HG03378 (cell line): ENCODE data around the gene HOXD9.

Experiments used
- ATAC-seq: cut with Tn5 transposase; IDR thresholded peaks from one replicate; pipeline ENCODE4 v1.9.1; 2021; ENCODE audit warnings: mild to moderate bottlenecking, moderate library complexity; ENCODE audit not compliant: unreplicated experiment

HOXD9 gene

GRCh38 chr2:176124110-176124946 lies 1.8 kb downstream of the HOXD9 start:
- ATAC-seq, result no peak

GRCh38 chr2:176124947-176125771 lies 2.6 kb downstream of the HOXD9 start:
- no peak for ATAC-seq

- no peak for ATAC-seq
These were observed 3.2 kb downstream of the HOXD9 start for GRCh38 chr2:176125772-176126054.

GRCh38 chr2:176126929-176127773 lies 4.6 kb downstream of the HOXD9 start:
- no peak for ATAC-seq

GRCh38 chr2:176127774-176128072 lies 5.2 kb downstream of the HOXD9 start:
- no peak for ATAC-seq

GRCh38 chr2:176128172-176128981 lies 5.9 kb downstream of the HOXD9 start:
- no peak for ATAC-seq

- ATAC-seq, result no peak
These were observed 6.7 kb downstream of the HOXD9 start, which contains the start of gene HOXD8 for GRCh38 chr2:176128982-176129796. HOXD8 (plus strand) TSS chr2:176129705; CDS start chr2:176130367, 662 bp downstream.

- ATAC-seq, result no peak
These were observed 7.3 kb downstream of the HOXD9 start for GRCh38 chr2:176129813-176130146.

GRCh38 chr2:176130147-176130956 lies 7.8 kb downstream of the HOXD9 start:
- ATAC-seq, result no peak

GRCh38 chr2:176130957-176131847 lies 8.7 kb downstream of the HOXD9 start:
- ATAC-seq, result no peak

GRCh38 chr2:176131848-176132158 lies 9.3 kb downstream of the HOXD9 start:
- ATAC-seq, result no peak

GRCh38 chr2:176132205-176133171 lies 10.0 kb downstream of the HOXD9 start:
- no peak for ATAC-seq

GRCh38 chr2:176133389-176133788 lies 10.9 kb downstream of the HOXD9 start:
- ATAC-seq, result no peak

- no peak for ATAC-seq
These were observed 11.5 kb downstream of the HOXD9 start for GRCh38 chr2:176134035-176134434.

- ATAC-seq, result no peak
These were observed 12.5 kb downstream of the HOXD9 start for GRCh38 chr2:176135035-176135440.

GRCh38 chr2:176136374-176137251 lies 14.1 kb downstream of the HOXD9 start:
- no peak for ATAC-seq
